SK-N-SH (cell line): ENCODE measurements around the gene ZNF407.

Experiments used
- EZH2phosphoT487 ChIP-seq: fragments of 200-600 bp; sonication (generic); IDR thresholded peaks from 2 replicates; pipeline ENCODE4 v1.6.1; 2017; ENCODE audit warnings: low read depth, mixed run types, mild to moderate bottlenecking, antibody characterized with exemption, moderate library complexity, borderline replicate concordance
- FOXJ3 ChIP-seq: sonication (generic); formaldehyde crosslinking; IDR thresholded peaks from 2 replicates; pipeline ENCODE4 v1.5.1; 2020; ENCODE audit warnings: mild to moderate bottlenecking, missing genetic modification reagents
- FOXM1 ChIP-seq: IDR thresholded peaks from 2 replicates; pipeline ENCODE4 v1.4.0; 2012; ENCODE audit warnings: low read depth, mild to moderate bottlenecking
- JUND ChIP-seq: IDR thresholded peaks from 2 replicates; pipeline ENCODE4 v1.4.0; 2012
- MXI1 ChIP-seq: IDR thresholded peaks from 2 replicates; pipeline ENCODE4 v1.6.1; 2012; ENCODE audit warnings: mild to moderate bottlenecking, low read depth, low read length, improper control_type of control experiment
- POLR2AphosphoS5 ChIP-seq: IDR thresholded peaks from 2 replicates; pipeline ENCODE4 v1.6.1; 2012; ENCODE audit warnings: low read depth, low read length
- RFX5 ChIP-seq: IDR thresholded peaks from 2 replicates; pipeline ENCODE4 v1.6.1; 2012; ENCODE audit warnings: mild to moderate bottlenecking, improper control_type of control experiment, low read length
- TAF1 ChIP-seq: IDR thresholded peaks from 2 replicates; pipeline ENCODE4 v1.6.1; 2012; ENCODE audit warnings: low read depth, mild to moderate bottlenecking, low read length, moderate library complexity, borderline replicate concordance
- TEAD4 ChIP-seq: IDR thresholded peaks from 2 replicates; pipeline ENCODE4 v1.4.0; 2012; ENCODE audit warnings: mild to moderate bottlenecking, borderline replicate concordance; ENCODE audit not compliant: insufficient read depth
- YY1 ChIP-seq: IDR thresholded peaks from 2 replicates; pipeline ENCODE4 v1.4.0; 2012; ENCODE audit warnings: low read depth, mild to moderate bottlenecking
- TF ChIP-seq, protein P1 (sequence below): fragments of 200-600 bp; sonication (generic); IDR thresholded peaks from 2 replicates; pipeline ENCODE4 v1.6.1; 2017; ENCODE audit warnings: antibody characterized with exemption, mild to moderate bottlenecking, moderate library complexity
- TF ChIP-seq, protein P2 (sequence below): IDR thresholded peaks from 2 replicates; pipeline ENCODE4 v1.4.0; 2012; ENCODE audit warnings: low read depth

DNA sequence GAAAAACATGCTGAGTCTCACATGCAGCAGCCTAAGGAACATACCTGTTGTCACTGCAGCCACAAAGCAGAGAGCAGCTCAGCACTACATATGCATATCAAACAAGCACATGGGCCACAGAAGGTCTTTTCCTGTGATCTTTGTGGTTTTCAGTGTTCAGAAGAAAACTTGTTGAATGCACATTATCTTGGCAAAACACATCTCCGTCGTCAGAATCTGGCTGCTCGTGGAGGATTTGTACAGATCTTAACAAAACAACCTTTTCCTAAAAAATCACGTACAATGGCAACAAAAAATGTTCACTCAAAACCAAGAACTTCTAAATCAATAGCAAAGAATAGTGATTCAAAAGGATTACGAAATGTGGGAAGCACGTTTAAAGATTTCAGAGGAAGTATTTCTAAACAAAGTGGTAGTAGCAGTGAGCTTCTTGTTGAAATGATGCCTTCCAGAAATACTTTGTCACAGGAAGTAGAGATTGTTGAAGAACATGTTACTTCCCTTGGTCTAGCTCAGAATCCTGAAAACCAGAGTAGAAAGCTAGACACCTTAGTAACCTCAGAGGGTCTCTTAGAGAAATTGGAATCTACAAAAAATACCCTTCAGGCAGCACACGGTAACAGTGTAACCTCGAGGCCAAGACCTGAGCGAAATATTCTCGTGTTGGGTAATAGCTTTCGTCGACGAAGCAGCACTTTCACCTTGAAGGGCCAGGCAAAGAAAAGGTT, 34.1 kb downstream of the ZNF407 start:
- TF ChIP-seq, protein P1, sequence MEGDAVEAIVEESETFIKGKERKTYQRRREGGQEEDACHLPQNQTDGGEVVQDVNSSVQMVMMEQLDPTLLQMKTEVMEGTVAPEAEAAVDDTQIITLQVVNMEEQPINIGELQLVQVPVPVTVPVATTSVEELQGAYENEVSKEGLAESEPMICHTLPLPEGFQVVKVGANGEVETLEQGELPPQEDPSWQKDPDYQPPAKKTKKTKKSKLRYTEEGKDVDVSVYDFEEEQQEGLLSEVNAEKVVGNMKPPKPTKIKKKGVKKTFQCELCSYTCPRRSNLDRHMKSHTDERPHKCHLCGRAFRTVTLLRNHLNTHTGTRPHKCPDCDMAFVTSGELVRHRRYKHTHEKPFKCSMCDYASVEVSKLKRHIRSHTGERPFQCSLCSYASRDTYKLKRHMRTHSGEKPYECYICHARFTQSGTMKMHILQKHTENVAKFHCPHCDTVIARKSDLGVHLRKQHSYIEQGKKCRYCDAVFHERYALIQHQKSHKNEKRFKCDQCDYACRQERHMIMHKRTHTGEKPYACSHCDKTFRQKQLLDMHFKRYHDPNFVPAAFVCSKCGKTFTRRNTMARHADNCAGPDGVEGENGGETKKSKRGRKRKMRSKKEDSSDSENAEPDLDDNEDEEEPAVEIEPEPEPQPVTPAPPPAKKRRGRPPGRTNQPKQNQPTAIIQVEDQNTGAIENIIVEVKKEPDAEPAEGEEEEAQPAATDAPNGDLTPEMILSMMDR: no peak
- no peak for TF ChIP-seq YY1
- TF ChIP-seq EZH2phosphoT487: no peak
- TF ChIP-seq FOXM1: no peak
- TF ChIP-seq, protein P2, sequence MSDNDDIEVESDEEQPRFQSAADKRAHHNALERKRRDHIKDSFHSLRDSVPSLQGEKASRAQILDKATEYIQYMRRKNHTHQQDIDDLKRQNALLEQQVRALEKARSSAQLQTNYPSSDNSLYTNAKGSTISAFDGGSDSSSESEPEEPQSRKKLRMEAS: no peak
- TF ChIP-seq FOXJ3: no peak
- no peak for TF ChIP-seq TEAD4
- TF ChIP-seq POLR2AphosphoS5: no peak
- no peak for TF ChIP-seq JUND
- TF ChIP-seq RFX5: no peak
- TF ChIP-seq MXI1: no peak
- no peak for TF ChIP-seq TAF1
